SHP77 (cell line): ENCODE results near the gene CRHBP.
"Not testable (repeated sequence)": the region's sequence is repeated elsewhere in the genome, so short reads cannot be mapped to it uniquely, and the experiment has no call there.

Experiments
- DNase-seq, 2 experiments: peaks; one replicate each; lab custom pipeline; 2025; lab: John Stamatoyannopoulos, UW

CRHBP gene

GRCh38 chr5:76958991-76959767 is 6.3 kb downstream of the CRHBP start:
- no peak for DNase-seq

- no peak for DNase-seq
Observed at GRCh38 chr5:76960004-76960625, 7.3 kb downstream of the CRHBP start.

GRCh38 chr5:76964060-76964459 is 11.2 kb downstream of the CRHBP start:
- DNase-seq, result no peak

GRCh38 chr5:76971511-76971910 is 18.7 kb downstream of the CRHBP start:
- DNase-seq, result no peak

GRCh38 chr5:76972689-76973088 is 19.8 kb downstream of the CRHBP start:
- DNase-seq, result no peak

GRCh38 chr5:76974785-76975184 is 21.9 kb downstream of the CRHBP start:
- DNase-seq, result no peak

GRCh38 chr5:76978869-76979268 is 26.0 kb downstream of the CRHBP start:
- no peak for DNase-seq

GRCh38 chr5:76980518-76981144 is 27.8 kb downstream of the CRHBP start:
- no peak for DNase-seq

- DNase-seq, result no peak
Observed at GRCh38 chr5:76982450-76982849, 29.6 kb downstream of the CRHBP start.

- no peak for DNase-seq
Observed at GRCh38 chr5:76983468-76983867, 30.6 kb downstream of the CRHBP start.

- no peak for DNase-seq
Observed at GRCh38 chr5:76986825-76987526, 34.1 kb downstream of the CRHBP start.

- DNase-seq, result no peak
Observed at GRCh38 chr5:76990899-76991459, 38.1 kb downstream of the CRHBP start.

GRCh38 chr5:76993436-76993835 is 40.6 kb downstream of the CRHBP start:
- not testable (repeated sequence) for DNase-seq

GRCh38 chr5:76994337-76994736 is 41.5 kb downstream of the CRHBP start:
- no peak for DNase-seq

- DNase-seq, result not testable (repeated sequence)
Observed at GRCh38 chr5:76998251-76998650, 45.4 kb downstream of the CRHBP start.

- DNase-seq, result no peak
Observed at GRCh38 chr5:76999451-76999850, 46.6 kb downstream of the CRHBP start.

- no peak for DNase-seq
Observed at GRCh38 chr5:77003246-77003645, 50.4 kb downstream of the CRHBP start.

GRCh38 chr5:77006124-77006523 is 53.3 kb downstream of the CRHBP start:
- no peak for DNase-seq

- DNase-seq, result no peak
Observed at GRCh38 chr5:77008413-77008812, 55.6 kb downstream of the CRHBP start.

GRCh38 chr5:77010243-77010642 is 57.4 kb downstream of the CRHBP start:
- DNase-seq, result no peak

- DNase-seq, result no peak
Observed at GRCh38 chr5:77011498-77011897, 58.7 kb downstream of the CRHBP start.

GRCh38 chr5:77012601-77013000 is 59.8 kb downstream of the CRHBP start:
- DNase-seq, result no peak
